HEK293 (cell line): Measurements from ENCODE around the gene BRMS1.
A peak's percentile ranks its signal among the peaks of the same experiment; 100 is the strongest.

Experiments used
- CTCF ChIA-PET: fragments of 350-600 bp; formaldehyde crosslinking; extraction: SDS; loops from one replicate; lab custom pipeline; 2021; ENCODE audit warnings: antibody characterized with exemption; lab: Yijun Ruan, JAX
- POLR2A ChIA-PET: fragments of 300-600 bp; formaldehyde crosslinking; extraction: SDS; loops from one replicate; lab custom pipeline; 2020; ENCODE audit warnings: antibody characterized with exemption, inconsistent platforms; lab: Yijun Ruan, JAX
- H3K27ac ChIP-seq: fragments of 200-500 bp; sonication (Bioruptor generic); 2 replicates; pipeline ENCODE4 v1.5.1; 2014; ENCODE audit warnings: low read depth, low read length, control low read depth, inconsistent platforms; ENCODE audit errors: extremely low read depth
- H3K36me3 ChIP-seq, 2 experiments: fragments of 200-500 bp in 1 of 2; sonication (Bioruptor generic) in 1 of 2; 1 replicate in 1 of 2; 2 replicates in 1 of 2; pipeline ENCODE4 v1.5.1; 2014 to 2017; ENCODE audit warnings: inconsistent platforms in 2 of 2, low read length in 2 of 2; ENCODE audit not compliant: control insufficient read depth in 2 of 2, insufficient read depth in 1 of 2
- H3K4me1 ChIP-seq: fragments of 200-500 bp; sonication (Bioruptor generic); 2 replicates; pipeline ENCODE4 v1.5.1; 2014; ENCODE audit warnings: mild to moderate bottlenecking, low read length, inconsistent platforms; ENCODE audit not compliant: control insufficient read depth, insufficient read depth
- H3K4me3 ChIP-seq: 2 replicates; pipeline ENCODE4 v1.5.1; 2011; ENCODE audit warnings: low read depth, mild to moderate bottlenecking, control low read depth, low read length, moderate library complexity
- H3K9me3 ChIP-seq: fragments of 200-500 bp; sonication (Bioruptor generic); 2 replicates; pipeline ENCODE4 v1.5.1; 2014; ENCODE audit warnings: low read depth, low read length, inconsistent platforms; ENCODE audit not compliant: control insufficient read depth, insufficient read depth
- GFI1B ChIP-seq: fragments of 450-650 bp; formaldehyde crosslinking; IDR thresholded peaks from 2 replicates; pipeline ENCODE4 v1.5.1; 2016; ENCODE audit warnings: missing biosample characterization, missing genetic modification characterization
- HOXA7 ChIP-seq: sonication (generic); formaldehyde crosslinking; IDR thresholded peaks from 2 replicates; pipeline ENCODE4 v1.8.1; 2022; ENCODE audit warnings: missing genetic modification reagents, borderline replicate concordance
- INSM2 ChIP-seq: fragments of 450-650 bp; formaldehyde crosslinking; IDR thresholded peaks from 2 replicates; pipeline ENCODE4 v1.5.1; 2016; ENCODE audit warnings: missing biosample characterization, missing genetic modification characterization
- PRDM1 ChIP-seq: fragments of 450-650 bp; formaldehyde crosslinking; IDR thresholded peaks from 2 replicates; pipeline ENCODE4; 2016; ENCODE audit warnings: missing biosample characterization, missing genetic modification characterization
- WT1 ChIP-seq: fragments of 450-650 bp; formaldehyde crosslinking; IDR thresholded peaks from 2 replicates; pipeline ENCODE4 v1.5.1; 2016; ENCODE audit warnings: missing biosample characterization, missing genetic modification characterization
- ZBTB7A ChIP-seq: fragments of 450-650 bp; formaldehyde crosslinking; IDR thresholded peaks from 2 replicates; pipeline ENCODE4 v1.5.1; 2016; ENCODE audit warnings: low read depth, missing biosample characterization, missing genetic modification characterization
- ZNF274 ChIP-seq, 2 experiments: fragments of 200-500 bp in 1 of 2; fragments of 450-650 bp in 1 of 2; sonication (Bioruptor generic) in 1 of 2; formaldehyde crosslinking in 1 of 2; IDR thresholded peaks; 2 replicates each; pipeline versions ENCODE4 v1.5.1 to v1.6.1; 2014 to 2016; ENCODE audit warnings: borderline replicate concordance in 1 of 2, inconsistent platforms in 1 of 2, low read length in 1 of 2, missing biosample characterization in 1 of 2, missing genetic modification characterization in 1 of 2
- ZNF302 ChIP-seq: fragments of 450-650 bp; formaldehyde crosslinking; IDR thresholded peaks from 2 replicates; pipeline ENCODE4 v1.5.1; 2016; ENCODE audit warnings: missing biosample characterization, missing genetic modification characterization, low read depth
- ZNF335 ChIP-seq: fragments of 450-650 bp; formaldehyde crosslinking; conservative IDR thresholded peaks from 2 replicates; pipeline ENCODE4 v1.5.1; 2016; ENCODE audit warnings: missing biosample characterization, missing genetic modification characterization
- ZNF37A ChIP-seq: fragments of 450-650 bp; IDR thresholded peaks from 2 replicates; pipeline ENCODE4 v1.5.1; 2018; ENCODE audit warnings: missing biosample characterization, missing genetic modification characterization
- ZNF600 ChIP-seq: fragments of 450-650 bp; formaldehyde crosslinking; IDR thresholded peaks from 2 replicates; pipeline ENCODE4 v1.5.1; 2016; ENCODE audit warnings: missing biosample characterization, missing genetic modification characterization
- ZNF670 ChIP-seq: fragments of 450-650 bp; formaldehyde crosslinking; IDR thresholded peaks from 2 replicates; pipeline ENCODE4 v1.5.1; 2016; ENCODE audit warnings: missing biosample characterization, missing genetic modification characterization, low read depth
- ZNF843 ChIP-seq: fragments of 450-650 bp; formaldehyde crosslinking; IDR thresholded peaks from 2 replicates; pipeline ENCODE4 v1.5.1; 2016; ENCODE audit warnings: missing biosample characterization, missing genetic modification characterization
- ZSCAN30 ChIP-seq: fragments of 450-650 bp; IDR thresholded peaks from 2 replicates; pipeline ENCODE4 v1.5.1; 2018; ENCODE audit warnings: missing biosample characterization, mild to moderate bottlenecking, missing genetic modification characterization, moderate library complexity
- TF ChIP-seq, protein P1 (sequence below): fragments of 450-650 bp; formaldehyde crosslinking; IDR thresholded peaks from 2 replicates; pipeline ENCODE4 v1.5.1; 2016; ENCODE audit warnings: missing biosample characterization, missing genetic modification characterization
- TF ChIP-seq, protein P2 (sequence below): fragments of 450-650 bp; formaldehyde crosslinking; IDR thresholded peaks from 2 replicates; pipeline ENCODE4 v1.5.1; 2016; ENCODE audit warnings: missing biosample characterization, missing genetic modification characterization, low read depth
- TF ChIP-seq, protein P3 (sequence below): fragments of 450-650 bp; formaldehyde crosslinking; conservative IDR thresholded peaks from 2 replicates; pipeline ENCODE4 v1.5.1; 2016; ENCODE audit warnings: low read depth, missing biosample characterization, missing genetic modification characterization
- TF ChIP-seq, protein P4 (sequence below): fragments of 450-650 bp; formaldehyde crosslinking; IDR thresholded peaks from 2 replicates; pipeline ENCODE4 v1.5.1; 2016; ENCODE audit warnings: missing biosample characterization, missing genetic modification characterization, borderline replicate concordance
- TF ChIP-seq, protein P5 (sequence below): fragments of 450-650 bp; formaldehyde crosslinking; IDR thresholded peaks from 2 replicates; pipeline ENCODE4 v1.5.1; 2016; ENCODE audit warnings: missing biosample characterization, missing genetic modification characterization

Gene BRMS1, protein sequence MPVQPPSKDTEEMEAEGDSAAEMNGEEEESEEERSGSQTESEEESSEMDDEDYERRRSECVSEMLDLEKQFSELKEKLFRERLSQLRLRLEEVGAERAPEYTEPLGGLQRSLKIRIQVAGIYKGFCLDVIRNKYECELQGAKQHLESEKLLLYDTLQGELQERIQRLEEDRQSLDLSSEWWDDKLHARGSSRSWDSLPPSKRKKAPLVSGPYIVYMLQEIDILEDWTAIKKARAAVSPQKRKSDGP

GRCh38 chr11:66344550-66345315, at the start of gene BRMS1:
TSS of gene BRMS1 (minus strand) at chr11:66345104. CDS start at chr11:66342234, 2,870 bp downstream.
- H3K36me3 ChIP-seq = peaks cover 0 to 41% of the 10 kb centered on the region in 2 experiments; a peak in 2 of 3 replicates
- ChIA-PET POLR2A (interaction anchor here (0.5 to 4.3 kb wide), 9 partner anchors 9 to 174 kb away, joined by 3 to 18 read pairs (median 5); partner anchors contain the start of genes RIN1, SLC29A2 and YIF1A), CTCF (interaction anchor here (0.5 to 3.8 kb wide), 11 partner anchors 10 to 232 kb away, joined by 3 to 28 read pairs (median 4); no protein-coding TSS in a partner anchor)
- peak within 1 kb of the TSS; percentile 52 for H3K4me3 ChIP-seq
- no peaks in the 10 kb centered on the region for H3K9me3 ChIP-seq
- no peaks in the 10 kb centered on the region for H3K4me1 ChIP-seq
- peak within 1 kb of the TSS; percentile 26; the same call in 1 of the 2 replicates for H3K27ac ChIP-seq
- TF ChIP-seq ZNF670 = no peak
- no peak for TF ChIP-seq INSM2
- no peak; the same call in 1 of the 2 replicates for TF ChIP-seq ZNF600
- TF ChIP-seq, protein P1, sequence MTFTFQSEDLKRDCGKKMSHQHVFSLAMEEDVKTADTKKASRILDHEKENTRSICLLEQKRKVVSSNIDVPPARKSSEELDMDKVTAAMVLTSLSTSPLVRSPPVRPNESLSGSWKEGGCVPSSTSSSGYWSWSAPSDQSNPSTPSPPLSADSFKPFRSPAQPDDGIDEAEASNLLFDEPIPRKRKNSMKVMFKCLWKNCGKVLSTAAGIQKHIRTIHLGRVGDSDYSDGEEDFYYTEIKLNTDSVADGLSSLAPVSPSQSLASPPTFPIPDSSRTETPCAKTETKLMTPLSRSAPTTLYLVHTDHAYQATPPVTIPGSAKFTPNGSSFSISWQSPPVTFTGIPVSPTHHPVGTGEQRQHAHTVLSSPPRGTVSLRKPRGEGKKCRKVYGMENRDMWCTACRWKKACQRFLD = peak; percentile 64; the same call in 1 of the 2 replicates
- peak; percentile 97 for TF ChIP-seq ZNF335 (tag by site-specific recombination)
- no peak for TF ChIP-seq ZNF37A (tag by site-specific recombination)
- no peak for TF ChIP-seq ZNF843 (tag by site-specific recombination)
- TF ChIP-seq ZBTB7A = no peak
- no peak for TF ChIP-seq ZNF274 (IDR thresholded peaks at IDR 0.05; ENCODE audit: low read length)
- no peak for TF ChIP-seq ZNF274 (tag by site-specific recombination; IDR thresholded peaks at IDR 0.05; ENCODE audit: borderline replicate concordance)
- TF ChIP-seq, protein P2, sequence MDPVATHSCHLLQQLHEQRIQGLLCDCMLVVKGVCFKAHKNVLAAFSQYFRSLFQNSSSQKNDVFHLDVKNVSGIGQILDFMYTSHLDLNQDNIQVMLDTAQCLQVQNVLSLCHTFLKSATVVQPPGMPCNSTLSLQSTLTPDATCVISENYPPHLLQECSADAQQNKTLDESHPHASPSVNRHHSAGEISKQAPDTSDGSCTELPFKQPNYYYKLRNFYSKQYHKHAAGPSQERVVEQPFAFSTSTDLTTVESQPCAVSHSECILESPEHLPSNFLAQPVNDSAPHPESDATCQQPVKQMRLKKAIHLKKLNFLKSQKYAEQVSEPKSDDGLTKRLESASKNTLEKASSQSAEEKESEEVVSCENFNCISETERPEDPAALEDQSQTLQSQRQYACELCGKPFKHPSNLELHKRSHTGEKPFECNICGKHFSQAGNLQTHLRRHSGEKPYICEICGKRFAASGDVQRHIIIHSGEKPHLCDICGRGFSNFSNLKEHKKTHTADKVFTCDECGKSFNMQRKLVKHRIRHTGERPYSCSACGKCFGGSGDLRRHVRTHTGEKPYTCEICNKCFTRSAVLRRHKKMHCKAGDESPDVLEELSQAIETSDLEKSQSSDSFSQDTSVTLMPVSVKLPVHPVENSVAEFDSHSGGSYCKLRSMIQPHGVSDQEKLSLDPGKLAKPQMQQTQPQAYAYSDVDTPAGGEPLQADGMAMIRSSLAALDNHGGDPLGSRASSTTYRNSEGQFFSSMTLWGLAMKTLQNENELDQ (tag by site-specific recombination) = no peak
- TF ChIP-seq GFI1B (tag by site-specific recombination) = 0 out of 2 replicates have a peak, but pooled peaks have one; percentile 73
- TF ChIP-seq, protein P3, sequence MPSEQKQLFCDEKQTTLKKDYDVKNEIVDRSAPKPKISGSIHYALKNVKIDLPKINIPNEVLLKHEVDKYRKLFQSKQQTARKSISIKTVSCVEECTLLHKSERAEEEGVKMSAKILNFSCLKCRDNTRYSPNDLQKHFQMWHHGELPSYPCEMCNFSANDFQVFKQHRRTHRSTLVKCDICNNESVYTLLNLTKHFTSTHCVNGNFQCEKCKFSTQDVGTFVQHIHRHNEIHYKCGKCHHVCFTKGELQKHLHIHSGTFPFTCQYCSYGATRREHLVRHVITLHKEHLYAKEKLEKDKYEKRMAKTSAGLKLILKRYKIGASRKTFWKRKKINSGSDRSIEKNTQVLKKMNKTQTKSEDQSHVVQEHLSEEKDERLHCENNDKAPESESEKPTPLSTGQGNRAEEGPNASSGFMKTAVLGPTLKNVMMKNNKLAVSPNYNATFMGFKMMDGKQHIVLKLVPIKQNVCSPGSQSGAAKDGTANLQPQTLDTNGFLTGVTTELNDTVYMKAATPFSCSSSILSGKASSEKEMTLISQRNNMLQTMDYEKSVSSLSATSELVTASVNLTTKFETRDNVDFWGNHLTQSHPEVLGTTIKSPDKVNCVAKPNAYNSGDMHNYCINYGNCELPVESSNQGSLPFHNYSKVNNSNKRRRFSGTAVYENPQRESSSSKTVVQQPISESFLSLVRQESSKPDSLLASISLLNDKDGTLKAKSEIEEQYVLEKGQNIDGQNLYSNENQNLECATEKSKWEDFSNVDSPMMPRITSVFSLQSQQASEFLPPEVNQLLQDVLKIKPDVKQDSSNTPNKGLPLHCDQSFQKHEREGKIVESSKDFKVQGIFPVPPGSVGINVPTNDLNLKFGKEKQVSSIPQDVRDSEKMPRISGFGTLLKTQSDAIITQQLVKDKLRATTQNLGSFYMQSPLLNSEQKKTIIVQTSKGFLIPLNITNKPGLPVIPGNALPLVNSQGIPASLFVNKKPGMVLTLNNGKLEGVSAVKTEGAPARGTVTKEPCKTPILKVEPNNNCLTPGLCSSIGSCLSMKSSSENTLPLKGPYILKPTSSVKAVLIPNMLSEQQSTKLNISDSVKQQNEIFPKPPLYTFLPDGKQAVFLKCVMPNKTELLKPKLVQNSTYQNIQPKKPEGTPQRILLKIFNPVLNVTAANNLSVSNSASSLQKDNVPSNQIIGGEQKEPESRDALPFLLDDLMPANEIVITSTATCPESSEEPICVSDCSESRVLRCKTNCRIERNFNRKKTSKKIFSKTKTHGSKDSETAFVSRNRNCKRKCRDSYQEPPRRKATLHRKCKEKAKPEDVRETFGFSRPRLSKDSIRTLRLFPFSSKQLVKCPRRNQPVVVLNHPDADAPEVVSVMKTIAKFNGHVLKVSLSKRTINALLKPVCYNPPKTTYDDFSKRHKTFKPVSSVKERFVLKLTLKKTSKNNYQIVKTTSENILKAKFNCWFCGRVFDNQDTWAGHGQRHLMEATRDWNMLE (tag by site-specific recombination) = no peak
- TF ChIP-seq PRDM1 (tag by site-specific recombination) = no peak
- no peak for TF ChIP-seq ZNF302 (tag by site-specific recombination)
- no peak for TF ChIP-seq HOXA7 (CRISPR knock-in tag)
- 0 out of 2 replicates have a peak, but pooled peaks have one; percentile 19 for TF ChIP-seq WT1 (tag by site-specific recombination)
- TF ChIP-seq, protein P4, sequence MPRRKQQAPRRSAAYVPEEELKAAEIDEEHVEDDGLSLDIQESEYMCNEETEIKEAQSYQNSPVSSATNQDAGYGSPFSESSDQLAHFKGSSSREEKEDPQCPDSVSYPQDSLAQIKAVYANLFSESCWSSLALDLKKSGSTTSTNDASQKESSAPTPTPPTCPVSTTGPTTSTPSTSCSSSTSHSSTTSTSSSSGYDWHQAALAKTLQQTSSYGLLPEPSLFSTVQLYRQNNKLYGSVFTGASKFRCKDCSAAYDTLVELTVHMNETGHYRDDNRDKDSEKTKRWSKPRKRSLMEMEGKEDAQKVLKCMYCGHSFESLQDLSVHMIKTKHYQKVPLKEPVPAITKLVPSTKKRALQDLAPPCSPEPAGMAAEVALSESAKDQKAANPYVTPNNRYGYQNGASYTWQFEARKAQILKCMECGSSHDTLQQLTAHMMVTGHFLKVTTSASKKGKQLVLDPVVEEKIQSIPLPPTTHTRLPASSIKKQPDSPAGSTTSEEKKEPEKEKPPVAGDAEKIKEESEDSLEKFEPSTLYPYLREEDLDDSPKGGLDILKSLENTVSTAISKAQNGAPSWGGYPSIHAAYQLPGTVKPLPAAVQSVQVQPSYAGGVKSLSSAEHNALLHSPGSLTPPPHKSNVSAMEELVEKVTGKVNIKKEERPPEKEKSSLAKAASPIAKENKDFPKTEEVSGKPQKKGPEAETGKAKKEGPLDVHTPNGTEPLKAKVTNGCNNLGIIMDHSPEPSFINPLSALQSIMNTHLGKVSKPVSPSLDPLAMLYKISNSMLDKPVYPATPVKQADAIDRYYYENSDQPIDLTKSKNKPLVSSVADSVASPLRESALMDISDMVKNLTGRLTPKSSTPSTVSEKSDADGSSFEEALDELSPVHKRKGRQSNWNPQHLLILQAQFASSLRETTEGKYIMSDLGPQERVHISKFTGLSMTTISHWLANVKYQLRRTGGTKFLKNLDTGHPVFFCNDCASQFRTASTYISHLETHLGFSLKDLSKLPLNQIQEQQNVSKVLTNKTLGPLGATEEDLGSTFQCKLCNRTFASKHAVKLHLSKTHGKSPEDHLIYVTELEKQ (tag by site-specific recombination) = no peak
- TF ChIP-seq, protein P5, sequence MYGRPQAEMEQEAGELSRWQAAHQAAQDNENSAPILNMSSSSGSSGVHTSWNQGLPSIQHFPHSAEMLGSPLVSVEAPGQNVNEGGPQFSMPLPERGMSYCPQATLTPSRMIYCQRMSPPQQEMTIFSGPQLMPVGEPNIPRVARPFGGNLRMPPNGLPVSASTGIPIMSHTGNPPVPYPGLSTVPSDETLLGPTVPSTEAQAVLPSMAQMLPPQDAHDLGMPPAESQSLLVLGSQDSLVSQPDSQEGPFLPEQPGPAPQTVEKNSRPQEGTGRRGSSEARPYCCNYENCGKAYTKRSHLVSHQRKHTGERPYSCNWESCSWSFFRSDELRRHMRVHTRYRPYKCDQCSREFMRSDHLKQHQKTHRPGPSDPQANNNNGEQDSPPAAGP (tag by site-specific recombination) = peak; percentile 48; the same call in 1 of the 2 replicates
- TF ChIP-seq ZSCAN30 (tag by site-specific recombination) = 0 out of 2 replicates have a peak, but pooled peaks have one; percentile 17
